ENCODE measurements around the gene NPIPB2. TPM values are rescaled to one million over a fixed set of nuclear protein-coding genes. Genes with fewer than 3 reads are reported as not detected.
"Not testable (repeated sequence)": the region's sequence is repeated elsewhere in the genome, so short reads cannot be mapped to it uniquely, and the experiment has no call there.

NPIPB2 gene
- polyA plus RNA-seq, 2 donors = 3.0 to 9.1 TPM

GRCh38 chr16:11962978-11963377 lies 21.1 kb upstream of the NPIPB2 start:
- not testable (repeated sequence) for H3K27me3 ChIP-seq (ENCODE audit: control insufficient read depth in 1 of 2, insufficient read depth in 2 of 2, low read length in 2 of 2); H3K27ac ChIP-seq (ENCODE audit: low read depth in 2 of 2, low read length in 1 of 2); H3K4me1 ChIP-seq (ENCODE audit: control insufficient read depth in 2 of 2, insufficient read depth in 2 of 2, low read length in 1 of 2); H3K36me3 ChIP-seq (ENCODE audit: control insufficient read depth in 2 of 2, insufficient read depth in 2 of 2, low read length in 1 of 2); H3K4me3 ChIP-seq (ENCODE audit: low read depth in 1 of 2, low read length in 2 of 2); H3K9me3 ChIP-seq (ENCODE audit: control insufficient read depth in 2 of 2, insufficient read depth in 1 of 2, low read depth in 1 of 2, low read length in 1 of 2)
- 93 to 94% methylated on average over 11 of the region's 11 CpGs for WGBS, 2 donors

- WGBS, 2 donors = 89 to 91% methylated on average over 5 of the region's 5 CpGs
These were observed 20.6 kb upstream of the NPIPB2 start for GRCh38 chr16:11962457-11962856.

DNA sequence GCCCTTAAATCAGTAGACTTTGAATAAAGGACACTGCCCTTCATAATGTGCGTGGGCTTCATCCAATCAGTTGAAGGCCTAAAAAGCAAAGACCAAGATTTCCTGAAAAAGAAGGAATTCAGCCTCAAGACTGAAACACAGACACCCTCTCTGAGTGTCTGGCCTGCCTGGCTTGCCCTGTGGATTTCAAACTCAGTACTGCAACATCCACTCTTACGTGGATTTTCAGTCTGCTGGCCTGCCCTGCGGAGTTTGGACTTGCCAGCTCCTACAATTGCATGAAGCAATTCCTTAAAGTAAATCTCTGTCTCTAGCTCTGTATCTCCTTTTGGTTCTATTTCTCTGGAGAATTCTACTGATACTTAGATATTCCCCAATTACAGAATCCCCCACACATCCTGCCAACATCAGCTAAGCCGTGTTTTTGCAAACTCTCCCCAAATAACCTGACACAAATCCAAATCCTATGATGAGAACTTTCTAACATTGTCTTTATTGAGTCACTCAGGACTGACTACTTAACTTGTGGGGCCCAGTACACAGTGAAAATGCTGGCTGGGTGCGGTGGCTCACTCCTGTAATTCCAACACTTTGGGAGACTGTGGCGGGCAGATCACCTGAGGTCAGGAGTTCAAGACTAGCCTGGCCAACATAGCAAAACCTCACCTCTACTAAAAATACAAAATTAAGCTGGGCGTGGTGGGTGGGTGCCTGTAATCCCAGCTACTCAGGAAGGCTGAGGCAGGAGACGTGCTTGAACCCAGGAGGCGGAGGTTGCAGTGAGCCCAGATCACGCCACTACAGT lies 15.9 kb upstream of the NPIPB2 start:
- no peaks in the 10 kb centered on the region for H3K9me3 ChIP-seq (ENCODE audit: control insufficient read depth in 2 of 2, insufficient read depth in 1 of 2, low read depth in 1 of 2, low read length in 1 of 2)
- 84 to 86% methylated on average over 10 of the region's 10 CpGs for WGBS, 2 donors

More at GRCh38 chr16:11962457-11962856, 20.6 kb upstream of the NPIPB2 start:
- H3K4me1 ChIP-seq (ENCODE audit: control insufficient read depth in 2 of 2, insufficient read depth in 2 of 2, low read length in 1 of 2); H3K9me3 ChIP-seq (ENCODE audit: control insufficient read depth in 2 of 2, insufficient read depth in 1 of 2, low read depth in 1 of 2, low read length in 1 of 2); H3K36me3 ChIP-seq (ENCODE audit: control insufficient read depth in 2 of 2, insufficient read depth in 2 of 2, low read length in 1 of 2); H3K27ac ChIP-seq (ENCODE audit: low read depth in 2 of 2, low read length in 1 of 2); H3K4me3 ChIP-seq (ENCODE audit: low read depth in 1 of 2, low read length in 2 of 2); H3K27me3 ChIP-seq (ENCODE audit: control insufficient read depth in 1 of 2, insufficient read depth in 2 of 2, low read length in 2 of 2): not testable (repeated sequence)

DNA sequence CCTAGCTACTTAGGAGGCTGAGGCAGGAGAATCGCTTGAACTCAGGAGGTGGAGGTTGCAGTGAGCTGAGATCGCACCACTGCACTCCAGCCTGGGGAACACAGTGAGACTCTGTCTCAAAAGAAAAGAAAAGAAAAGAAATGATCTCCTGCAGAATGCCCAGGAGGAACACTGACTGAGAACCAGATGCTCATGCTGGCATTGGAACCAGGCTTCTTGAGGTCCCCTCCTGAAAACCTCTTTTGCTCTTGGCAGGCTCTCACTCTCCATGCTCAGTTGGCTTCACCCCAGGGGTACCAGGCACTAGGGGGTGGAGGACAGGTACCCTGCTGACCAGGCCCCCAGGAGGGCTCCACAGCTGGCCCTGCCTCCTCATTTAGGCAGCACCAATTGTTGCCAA lies 14.7 kb upstream of the NPIPB2 start:
- Histone ChIP-seq H3K27me3 (ENCODE audit: control insufficient read depth in 1 of 2, insufficient read depth in 2 of 2, low read length in 2 of 2) (no peaks in the 10 kb centered on the region), H3K27ac (ENCODE audit: low read depth in 2 of 2, low read length in 1 of 2) (no peak overlapping the region), H3K36me3 (ENCODE audit: control insufficient read depth in 2 of 2, insufficient read depth in 2 of 2, low read length in 1 of 2) (no peaks in the 10 kb centered on the region), H3K4me3 (ENCODE audit: low read depth in 1 of 2, low read length in 2 of 2) (no peak overlapping the region), H3K4me1 (ENCODE audit: control insufficient read depth in 2 of 2, insufficient read depth in 2 of 2, low read length in 1 of 2) (peaks cover 0 to 2% of the 10 kb centered on the region in 2 donors), H3K9me3 (ENCODE audit: control insufficient read depth in 2 of 2, insufficient read depth in 1 of 2, low read depth in 1 of 2, low read length in 1 of 2) (no peaks in the 10 kb centered on the region)
- 94 to 100% methylated on average over 2 of the region's 2 CpGs for WGBS, 2 donors

More for the DNA sequence above, 15.9 kb upstream of the NPIPB2 start:
- Histone ChIP-seq H3K27ac (ENCODE audit: low read depth in 2 of 2, low read length in 1 of 2) (peak overlapping the region in 1 of 2 donors; percentile 36), H3K4me1 (ENCODE audit: control insufficient read depth in 2 of 2, insufficient read depth in 2 of 2, low read length in 1 of 2) (peaks cover 0 to 2% of the 10 kb centered on the region in 2 donors), H3K27me3 (ENCODE audit: control insufficient read depth in 1 of 2, insufficient read depth in 2 of 2, low read length in 2 of 2) (no peaks in the 10 kb centered on the region), H3K4me3 (ENCODE audit: low read depth in 1 of 2, low read length in 2 of 2) (no peak overlapping the region), H3K36me3 (ENCODE audit: control insufficient read depth in 2 of 2, insufficient read depth in 2 of 2, low read length in 1 of 2) (no peaks in the 10 kb centered on the region)

- Histone ChIP-seq H3K27ac (ENCODE audit: low read depth in 2 of 2, low read length in 1 of 2) (no peak overlapping the region), H3K4me1 (ENCODE audit: control insufficient read depth in 2 of 2, insufficient read depth in 2 of 2, low read length in 1 of 2) (peaks cover 0 to 2% of the 10 kb centered on the region in 2 donors), H3K36me3 (ENCODE audit: control insufficient read depth in 2 of 2, insufficient read depth in 2 of 2, low read length in 1 of 2) (no peaks in the 10 kb centered on the region), H3K9me3 (ENCODE audit: control insufficient read depth in 2 of 2, insufficient read depth in 1 of 2, low read depth in 1 of 2, low read length in 1 of 2) (no peaks in the 10 kb centered on the region), H3K4me3 (ENCODE audit: low read depth in 1 of 2, low read length in 2 of 2) (no peak overlapping the region), H3K27me3 (ENCODE audit: control insufficient read depth in 1 of 2, insufficient read depth in 2 of 2, low read length in 2 of 2) (no peaks in the 10 kb centered on the region)
- 37 to 55% methylated on average over 8 of the region's 8 CpGs for WGBS, 2 donors
These were observed 13.9 kb upstream of the NPIPB2 start for GRCh38 chr16:11955713-11956123.

DNA sequence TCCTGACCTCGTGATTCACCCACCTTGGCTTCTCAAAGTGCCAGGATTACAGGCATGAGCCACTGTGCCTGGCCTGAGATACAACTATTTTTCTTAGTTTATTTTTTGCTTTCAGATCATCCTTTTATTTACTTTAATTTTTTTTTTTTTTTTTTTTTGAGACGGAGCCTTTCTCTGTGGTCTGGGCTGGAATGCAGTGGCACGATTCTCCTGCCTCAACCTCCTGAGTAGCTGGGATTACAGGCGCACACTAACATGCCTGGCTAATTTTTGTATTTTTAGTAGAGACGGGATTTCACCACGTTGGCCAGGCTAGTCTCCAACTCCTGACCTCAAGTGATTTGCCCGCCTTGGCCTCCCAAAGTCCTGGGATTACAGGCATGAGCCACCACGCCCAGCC lies 11.7 kb upstream of the NPIPB2 start:
- not testable (repeated sequence) for H3K4me3 ChIP-seq (ENCODE audit: low read depth in 1 of 2, low read length in 2 of 2); H3K27me3 ChIP-seq (ENCODE audit: control insufficient read depth in 1 of 2, insufficient read depth in 2 of 2, low read length in 2 of 2); H3K9me3 ChIP-seq (ENCODE audit: control insufficient read depth in 2 of 2, insufficient read depth in 1 of 2, low read depth in 1 of 2, low read length in 1 of 2); H3K27ac ChIP-seq (ENCODE audit: low read depth in 2 of 2, low read length in 1 of 2); H3K36me3 ChIP-seq (ENCODE audit: control insufficient read depth in 2 of 2, insufficient read depth in 2 of 2, low read length in 1 of 2); H3K4me1 ChIP-seq (ENCODE audit: control insufficient read depth in 2 of 2, insufficient read depth in 2 of 2, low read length in 1 of 2)
- WGBS, 2 donors = 80 to 82% methylated on average over 8 of the region's 8 CpGs

DNA sequence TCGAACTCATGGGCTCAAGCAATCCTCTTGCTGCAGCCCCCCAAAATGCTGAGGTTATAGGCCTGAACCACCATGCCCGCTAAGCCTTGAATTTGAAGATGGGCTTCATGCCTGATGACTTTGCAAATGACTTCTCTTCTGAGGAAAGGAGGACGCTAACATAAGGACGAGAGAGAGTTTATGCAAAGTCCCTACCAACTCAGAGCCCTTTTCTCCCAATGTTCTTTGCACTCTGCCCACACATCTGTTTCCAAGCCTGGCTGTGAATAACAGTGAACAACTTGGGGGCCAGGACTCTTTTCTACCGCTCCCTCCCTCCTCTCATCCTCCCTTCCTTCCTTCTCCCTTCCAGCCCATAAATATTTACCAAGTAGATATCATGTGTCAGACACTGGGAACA lies 8.5 kb upstream of the NPIPB2 start:
- Histone ChIP-seq H3K36me3 (ENCODE audit: control insufficient read depth in 2 of 2, insufficient read depth in 2 of 2, low read length in 1 of 2) (no peaks in the 10 kb centered on the region), H3K4me3 (ENCODE audit: low read depth in 1 of 2, low read length in 2 of 2) (no peak overlapping the region), H3K27ac (ENCODE audit: low read depth in 2 of 2, low read length in 1 of 2) (no peak overlapping the region), H3K27me3 (ENCODE audit: control insufficient read depth in 1 of 2, insufficient read depth in 2 of 2, low read length in 2 of 2) (no peaks in the 10 kb centered on the region), H3K9me3 (ENCODE audit: control insufficient read depth in 2 of 2, insufficient read depth in 1 of 2, low read depth in 1 of 2, low read length in 1 of 2) (no peaks in the 10 kb centered on the region), H3K4me1 (ENCODE audit: control insufficient read depth in 2 of 2, insufficient read depth in 2 of 2, low read length in 1 of 2) (no peaks in the 10 kb centered on the region)
- WGBS, 2 donors = 78 to 81% methylated on average over 5 of the region's 5 CpGs

GRCh38 chr16:11949527-11949926 lies 7.7 kb upstream of the NPIPB2 start:
- Histone ChIP-seq H3K4me3 (ENCODE audit: low read depth in 1 of 2, low read length in 2 of 2) (no peak overlapping the region), H3K27me3 (ENCODE audit: control insufficient read depth in 1 of 2, insufficient read depth in 2 of 2, low read length in 2 of 2) (no peaks in the 10 kb centered on the region), H3K9me3 (ENCODE audit: control insufficient read depth in 2 of 2, insufficient read depth in 1 of 2, low read depth in 1 of 2, low read length in 1 of 2) (no peaks in the 10 kb centered on the region), H3K4me1 (ENCODE audit: control insufficient read depth in 2 of 2, insufficient read depth in 2 of 2, low read length in 1 of 2) (no peaks in the 10 kb centered on the region), H3K36me3 (ENCODE audit: control insufficient read depth in 2 of 2, insufficient read depth in 2 of 2, low read length in 1 of 2) (no peaks in the 10 kb centered on the region), H3K27ac (ENCODE audit: low read depth in 2 of 2, low read length in 1 of 2) (no peak overlapping the region)
- WGBS, 2 donors = 14 to 17% methylated on average over 4 of the region's 4 CpGs

DNA sequence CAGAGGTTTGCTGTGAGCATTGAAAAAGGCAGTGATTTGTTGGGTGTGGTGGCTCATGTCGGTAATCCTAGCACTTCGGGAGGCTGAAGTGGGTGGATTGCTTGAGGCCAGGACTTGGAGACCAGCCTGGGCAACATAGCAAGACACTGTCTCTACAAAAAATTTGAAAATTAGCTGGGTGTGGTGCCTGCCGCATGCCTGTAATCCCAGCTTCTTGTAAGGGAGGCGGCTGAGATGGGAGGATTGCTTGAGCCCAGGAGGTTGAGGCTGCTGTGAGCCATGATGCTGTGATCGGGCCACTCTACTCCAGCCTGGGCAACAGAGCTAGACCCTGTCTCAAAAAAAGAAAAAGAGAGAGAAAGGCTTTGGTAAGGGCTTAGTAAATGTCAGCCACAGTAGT lies 7.0 kb upstream of the NPIPB2 start:
- no peaks in the 10 kb centered on the region for H3K9me3 ChIP-seq (ENCODE audit: control insufficient read depth in 2 of 2, insufficient read depth in 1 of 2, low read depth in 1 of 2, low read length in 1 of 2)
- no peak overlapping the region for H3K4me3 ChIP-seq (ENCODE audit: low read depth in 1 of 2, low read length in 2 of 2)
- no peaks in the 10 kb centered on the region for H3K4me1 ChIP-seq (ENCODE audit: control insufficient read depth in 2 of 2, insufficient read depth in 2 of 2, low read length in 1 of 2)
- H3K27ac ChIP-seq (ENCODE audit: low read depth in 2 of 2, low read length in 1 of 2) = no peak overlapping the region
- no peaks in the 10 kb centered on the region for H3K27me3 ChIP-seq (ENCODE audit: control insufficient read depth in 1 of 2, insufficient read depth in 2 of 2, low read length in 2 of 2)
- no peaks in the 10 kb centered on the region for H3K36me3 ChIP-seq (ENCODE audit: control insufficient read depth in 2 of 2, insufficient read depth in 2 of 2, low read length in 1 of 2)
- WGBS, 2 donors = 59 to 71% methylated on average over 5 of the region's 5 CpGs

- WGBS, 2 donors = 74 to 79% methylated on average over 3 of the region's 3 CpGs
- H3K27ac ChIP-seq (ENCODE audit: low read depth in 2 of 2, low read length in 1 of 2) = no peak overlapping the region
- no peaks in the 10 kb centered on the region for H3K36me3 ChIP-seq (ENCODE audit: control insufficient read depth in 2 of 2, insufficient read depth in 2 of 2, low read length in 1 of 2)
- no peaks in the 10 kb centered on the region for H3K27me3 ChIP-seq (ENCODE audit: control insufficient read depth in 1 of 2, insufficient read depth in 2 of 2, low read length in 2 of 2)
- no peaks in the 10 kb centered on the region for H3K4me1 ChIP-seq (ENCODE audit: control insufficient read depth in 2 of 2, insufficient read depth in 2 of 2, low read length in 1 of 2)
- no peak overlapping the region for H3K4me3 ChIP-seq (ENCODE audit: low read depth in 1 of 2, low read length in 2 of 2)
- no peaks in the 10 kb centered on the region for H3K9me3 ChIP-seq (ENCODE audit: control insufficient read depth in 2 of 2, insufficient read depth in 1 of 2, low read depth in 1 of 2, low read length in 1 of 2)
These were observed 4.6 kb upstream of the NPIPB2 start for GRCh38 chr16:11946433-11946832.

All from esophagus (tissue), 2 donors.